GM19455 (cell line): ENCODE measurements around the gene BTBD19.

Source experiments
- ATAC-seq: cut with Tn5 transposase; IDR thresholded peaks from one replicate; pipeline ENCODE4 v1.9.1; 2021; ENCODE audit not compliant: unreplicated experiment

BTBD19 gene

GRCh38 chr1:44855742-44856141 lies 47.4 kb downstream of the BTBD19 start:
- ATAC-seq: no peak

GRCh38 chr1:44857446-44857845 lies 49.1 kb downstream of the BTBD19 start:
- ATAC-seq: no peak

- no peak for ATAC-seq
Measured at GRCh38 chr1:44860331-44860730, 52.0 kb downstream of the BTBD19 start.

- ATAC-seq: no peak
Measured at GRCh38 chr1:44860891-44861425, 52.6 kb downstream of the BTBD19 start.

- ATAC-seq: no peak
Measured at GRCh38 chr1:44862829-44863401, 54.6 kb downstream of the BTBD19 start.
